ENCODE data around the gene SLC16A6.
"Not testable (repeated sequence)": the region's sequence is repeated elsewhere in the genome, so short reads cannot be mapped to it uniquely, and the experiment has no call there.

Gene SLC16A6

DNA sequence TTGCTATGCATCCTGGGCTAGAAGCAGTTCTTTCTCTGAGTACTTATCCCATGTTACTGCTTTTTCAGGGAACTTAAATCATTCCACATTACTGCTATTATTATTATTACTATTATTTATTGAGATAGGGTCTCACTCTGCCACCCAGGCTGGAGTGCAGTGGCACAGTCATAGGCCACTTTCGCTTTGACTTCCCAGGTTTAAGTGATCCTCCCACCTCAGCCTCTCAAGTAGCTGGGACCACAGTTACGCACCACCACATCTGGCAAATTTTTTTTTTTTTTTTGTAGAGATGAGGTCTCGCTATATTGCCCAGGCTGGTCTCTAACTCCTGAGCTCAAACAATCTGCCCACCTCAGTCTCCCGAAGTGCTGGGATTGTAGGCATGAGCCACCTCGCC is 71.5 kb downstream of the SLC16A6 start:
- not testable (repeated sequence) for DNase-seq (ENCODE audit: low spot score)

All from pons (tissue), 1 donor.